T-helper 1 cell treated with Interleukin-12 subunit alpha and Interleukin-12 subunit beta and Interleukin-4 antibody, amounts not matched to agents 30 μg/mL and 1 μg/mL, for 36 hours (primary cell): ENCODE measurements around the gene RASAL2.

Experiments used
- H3K27ac Mint-ChIP-seq: one replicate; pipeline ENCODE4 v1.8.0; 2021; ENCODE audit warnings: mild to moderate bottlenecking, mixed read lengths
- H3K27me3 Mint-ChIP-seq: one replicate; pipeline ENCODE4 v1.8.0; 2021; ENCODE audit warnings: low read depth, mixed read lengths
- H3K36me3 Mint-ChIP-seq: one replicate; pipeline ENCODE4 v1.8.0; 2021; ENCODE audit warnings: low read depth, mixed read lengths
- H3K4me1 Mint-ChIP-seq: one replicate; pipeline ENCODE4 v1.8.0; 2021; ENCODE audit warnings: low read depth, mixed read lengths
- H3K4me3 Mint-ChIP-seq: one replicate; pipeline ENCODE4 v1.8.0; 2021; ENCODE audit warnings: mild to moderate bottlenecking, moderate library complexity, mixed read lengths
- H3K9me3 Mint-ChIP-seq: one replicate; pipeline ENCODE4 v1.8.0; 2021; ENCODE audit warnings: mixed read lengths

The RASAL2 gene

GRCh38 chr1:178273707-178274410, 180.0 kb downstream of the RASAL2 start:
- Mint-ChIP-seq H3K4me3 (no peak overlapping the region), H3K4me1 (no peaks in the 10 kb centered on the region), H3K27ac (no peak overlapping the region), H3K27me3 (no peaks in the 10 kb centered on the region), H3K9me3 (no peaks in the 10 kb centered on the region), H3K36me3 (no peaks in the 10 kb centered on the region)

GRCh38 chr1:178275049-178275448, 181.1 kb downstream of the RASAL2 start:
- Mint-ChIP-seq H3K4me3 (no peak overlapping the region), H3K4me1 (no peaks in the 10 kb centered on the region), H3K27ac (no peak overlapping the region), H3K36me3 (no peaks in the 10 kb centered on the region), H3K27me3 (no peaks in the 10 kb centered on the region), H3K9me3 (no peaks in the 10 kb centered on the region)

GRCh38 chr1:178275553-178275952, 181.6 kb downstream of the RASAL2 start:
- Mint-ChIP-seq H3K4me1 (no peaks in the 10 kb centered on the region), H3K27me3 (no peaks in the 10 kb centered on the region), H3K27ac (no peak overlapping the region), H3K9me3 (no peaks in the 10 kb centered on the region), H3K36me3 (no peaks in the 10 kb centered on the region), H3K4me3 (no peak overlapping the region)

GRCh38 chr1:178277793-178278530, 184.1 kb downstream of the RASAL2 start:
- no peak overlapping the region for H3K27ac Mint-ChIP-seq
- H3K27me3 Mint-ChIP-seq: no peaks in the 10 kb centered on the region
- no peaks in the 10 kb centered on the region for H3K9me3 Mint-ChIP-seq
- no peak overlapping the region for H3K4me3 Mint-ChIP-seq
- H3K36me3 Mint-ChIP-seq: no peaks in the 10 kb centered on the region
- H3K4me1 Mint-ChIP-seq: no peaks in the 10 kb centered on the region

GRCh38 chr1:178278916-178279686, 185.2 kb downstream of the RASAL2 start:
- H3K4me3 Mint-ChIP-seq: no peak overlapping the region

GRCh38 chr1:178282949-178283367, 189.1 kb downstream of the RASAL2 start:
- H3K27me3 Mint-ChIP-seq: no peaks in the 10 kb centered on the region
- H3K27ac Mint-ChIP-seq: no peak overlapping the region
- no peak overlapping the region for H3K4me3 Mint-ChIP-seq
- H3K4me1 Mint-ChIP-seq: no peaks in the 10 kb centered on the region
- no peaks in the 10 kb centered on the region for H3K36me3 Mint-ChIP-seq
- H3K9me3 Mint-ChIP-seq: no peaks in the 10 kb centered on the region

More at GRCh38 chr1:178278916-178279686, 185.2 kb downstream of the RASAL2 start:
- Mint-ChIP-seq H3K36me3 (no peaks in the 10 kb centered on the region), H3K4me1 (no peaks in the 10 kb centered on the region), H3K27me3 (no peaks in the 10 kb centered on the region), H3K9me3 (no peaks in the 10 kb centered on the region), H3K27ac (no peak overlapping the region)

- no peak overlapping the region for H3K27ac Mint-ChIP-seq
- H3K9me3 Mint-ChIP-seq: no peaks in the 10 kb centered on the region
- H3K4me1 Mint-ChIP-seq: no peaks in the 10 kb centered on the region
- no peaks in the 10 kb centered on the region for H3K36me3 Mint-ChIP-seq
- no peaks in the 10 kb centered on the region for H3K27me3 Mint-ChIP-seq
- H3K4me3 Mint-ChIP-seq: no peak overlapping the region
Observed at GRCh38 chr1:178283409-178283808, 189.5 kb downstream of the RASAL2 start.

GRCh38 chr1:178284058-178284457, 190.2 kb downstream of the RASAL2 start:
- H3K9me3 Mint-ChIP-seq: no peaks in the 10 kb centered on the region
- H3K4me3 Mint-ChIP-seq: no peak overlapping the region
- H3K27me3 Mint-ChIP-seq: no peaks in the 10 kb centered on the region
- no peak overlapping the region for H3K27ac Mint-ChIP-seq
- no peaks in the 10 kb centered on the region for H3K36me3 Mint-ChIP-seq
- H3K4me1 Mint-ChIP-seq: no peaks in the 10 kb centered on the region

- Mint-ChIP-seq H3K36me3 (no peaks in the 10 kb centered on the region), H3K9me3 (no peaks in the 10 kb centered on the region), H3K27me3 (no peaks in the 10 kb centered on the region), H3K27ac (no peak overlapping the region), H3K4me1 (no peaks in the 10 kb centered on the region), H3K4me3 (no peak overlapping the region)
Observed at GRCh38 chr1:178291166-178291565, 197.3 kb downstream of the RASAL2 start.

GRCh38 chr1:178294654-178295053, 200.8 kb downstream of the RASAL2 start:
- Mint-ChIP-seq H3K27me3 (no peaks in the 10 kb centered on the region), H3K9me3 (no peaks in the 10 kb centered on the region), H3K4me3 (no peak overlapping the region), H3K27ac (no peak overlapping the region), H3K36me3 (no peaks in the 10 kb centered on the region), H3K4me1 (no peaks in the 10 kb centered on the region)

- H3K4me1 Mint-ChIP-seq: no peaks in the 10 kb centered on the region
- H3K9me3 Mint-ChIP-seq: no peaks in the 10 kb centered on the region
- H3K4me3 Mint-ChIP-seq: no peak overlapping the region
- H3K27ac Mint-ChIP-seq: no peak overlapping the region
- H3K27me3 Mint-ChIP-seq: no peaks in the 10 kb centered on the region
- no peaks in the 10 kb centered on the region for H3K36me3 Mint-ChIP-seq
Observed at GRCh38 chr1:178300352-178300699, 206.4 kb downstream of the RASAL2 start.

- Mint-ChIP-seq H3K4me3 (no peak overlapping the region), H3K36me3 (no peaks in the 10 kb centered on the region), H3K27ac (no peak overlapping the region)
Observed at GRCh38 chr1:178301141-178301540, 207.2 kb downstream of the RASAL2 start.

GRCh38 chr1:178307264-178307663, 213.4 kb downstream of the RASAL2 start:
- H3K4me1 Mint-ChIP-seq: no peaks in the 10 kb centered on the region
- no peak overlapping the region for H3K27ac Mint-ChIP-seq
- no peaks in the 10 kb centered on the region for H3K36me3 Mint-ChIP-seq
- peaks cover 5% of the 10 kb centered on the region for H3K27me3 Mint-ChIP-seq
- no peak overlapping the region for H3K4me3 Mint-ChIP-seq
- H3K9me3 Mint-ChIP-seq: no peaks in the 10 kb centered on the region

More at GRCh38 chr1:178301141-178301540, 207.2 kb downstream of the RASAL2 start:
- H3K9me3 Mint-ChIP-seq: no peaks in the 10 kb centered on the region
- H3K4me1 Mint-ChIP-seq: no peaks in the 10 kb centered on the region
- H3K27me3 Mint-ChIP-seq: no peaks in the 10 kb centered on the region

GRCh38 chr1:178308438-178308837, 214.5 kb downstream of the RASAL2 start:
- Mint-ChIP-seq H3K27me3 (peaks cover 5% of the 10 kb centered on the region), H3K4me1 (no peaks in the 10 kb centered on the region), H3K36me3 (no peaks in the 10 kb centered on the region), H3K27ac (no peak overlapping the region), H3K9me3 (no peaks in the 10 kb centered on the region), H3K4me3 (no peak overlapping the region)

- Mint-ChIP-seq H3K36me3 (no peaks in the 10 kb centered on the region), H3K27ac (no peak overlapping the region), H3K9me3 (no peaks in the 10 kb centered on the region), H3K4me3 (no peak overlapping the region), H3K4me1 (no peaks in the 10 kb centered on the region), H3K27me3 (peaks cover 5% of the 10 kb centered on the region)
Observed at GRCh38 chr1:178310685-178311105, 216.8 kb downstream of the RASAL2 start.
